Mammary epithelial cell (primary cell): ENCODE results near the gene NDST3.
A peak's percentile ranks its signal among the peaks of the same experiment; 100 is the strongest.

Source experiments
- CTCF ChIP-seq, 2 donors: IDR thresholded peaks in 1 of 2; conservative IDR thresholded peaks in 1 of 2; 2 replicates each; pipeline ENCODE4 v1.5.1; 2011 to 2012; ENCODE audit warnings: inconsistent platforms in 2 of 2, low read length in 2 of 2, mild to moderate bottlenecking in 2 of 2, control low read depth in 1 of 2, low read depth in 1 of 2; ENCODE audit not compliant: insufficient read depth in 1 of 2; ENCODE audit errors: extremely low read depth in 1 of 2
- EZH2 ChIP-seq: IDR thresholded peaks from 2 replicates; pipeline ENCODE4 v1.6.1; 2012; ENCODE audit warnings: low read length, inconsistent platforms, borderline replicate concordance

GRCh38 chr4:118076958-118077766 is 42.9 kb downstream of the NDST3 start:
- TF ChIP-seq CTCF (conservative IDR thresholded peaks at IDR 0.05 in 1 of 2, IDR thresholded peaks at IDR 0.05 in 1 of 2; ENCODE audit: extremely low read depth in 1 of 2, insufficient read depth in 1 of 2, low read depth in 1 of 2, low read length in 2 of 2) (peak; percentile 61 to 78), EZH2 (no peak)
